Ishikawa (cell line): ENCODE results near the gene LLCFC1.

Source experiments
- CEBPB ChIP-seq: IDR thresholded peaks from 2 replicates; pipeline ENCODE4 v1.6.1; 2012
- CREB1 ChIP-seq: IDR thresholded peaks from 2 replicates; pipeline ENCODE4 v1.6.1; 2012; ENCODE audit warnings: low read depth
- EGR1 ChIP-seq: IDR thresholded peaks from 2 replicates; pipeline ENCODE4 v1.6.1; 2012
- EP300 ChIP-seq: IDR thresholded peaks from 2 replicates; pipeline ENCODE4 v1.6.1; 2012; ENCODE audit warnings: borderline replicate concordance
- FOXM1 ChIP-seq: IDR thresholded peaks from 2 replicates; pipeline ENCODE4 v1.6.1; 2012; ENCODE audit warnings: low read depth, borderline replicate concordance
- MAX ChIP-seq: IDR thresholded peaks from 2 replicates; pipeline ENCODE4 v1.6.1; 2012
- NFIC ChIP-seq: IDR thresholded peaks from 2 replicates; pipeline ENCODE4 v1.6.1; 2012
- RAD21 ChIP-seq: IDR thresholded peaks from 2 replicates; pipeline ENCODE4 v1.6.1; 2012; ENCODE audit warnings: low read depth
- TAF1 ChIP-seq: IDR thresholded peaks from 2 replicates; pipeline ENCODE4 v1.6.1; 2012; ENCODE audit warnings: low read depth, mild to moderate bottlenecking
- TCF12 ChIP-seq: IDR thresholded peaks from 2 replicates; pipeline ENCODE4 v1.6.1; 2012; ENCODE audit warnings: low read depth
- TEAD4 ChIP-seq: IDR thresholded peaks from 2 replicates; pipeline ENCODE4 v1.6.1; 2012
- USF1 ChIP-seq: IDR thresholded peaks from 2 replicates; pipeline ENCODE4 v1.6.1; 2012
- YY1 ChIP-seq: IDR thresholded peaks from 2 replicates; pipeline ENCODE4 v1.6.1; 2012; ENCODE audit warnings: low read depth
- ZBTB7A ChIP-seq: IDR thresholded peaks from 2 replicates; pipeline ENCODE4 v1.6.1; 2012; ENCODE audit warnings: low read depth
- TF ChIP-seq, protein P1 (sequence below): IDR thresholded peaks from 2 replicates; pipeline ENCODE4 v1.6.1; 2012; ENCODE audit warnings: low read depth, mild to moderate bottlenecking

The LLCFC1 gene

DNA sequence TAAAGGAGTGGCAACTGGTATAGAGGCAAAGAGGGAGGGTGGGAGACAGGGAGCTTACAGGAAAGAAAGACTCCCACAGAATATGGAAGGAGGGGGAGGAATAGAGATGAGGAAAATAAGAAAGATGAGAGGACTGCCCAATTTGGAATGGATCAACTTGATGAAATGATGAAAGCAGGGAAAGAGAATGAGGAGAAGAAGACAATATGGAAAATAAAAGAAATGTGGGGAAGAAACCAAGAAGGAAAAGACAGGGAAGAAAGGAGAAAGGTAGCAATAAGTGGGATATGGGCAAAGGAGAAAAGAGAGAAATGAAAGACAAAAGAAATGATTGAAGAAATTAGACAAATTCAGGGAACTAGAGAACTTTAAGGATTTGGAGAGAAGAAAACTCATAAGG, 19.9 kb downstream of the LLCFC1 start:
- TF ChIP-seq NFIC: no peak
- no peak for TF ChIP-seq ZBTB7A
- no peak for TF ChIP-seq FOXM1
- TF ChIP-seq MAX: no peak
- TF ChIP-seq YY1: no peak
- TF ChIP-seq CREB1: no peak
- no peak for TF ChIP-seq USF1
- TF ChIP-seq CEBPB: no peak
- no peak for TF ChIP-seq TCF12
- no peak for TF ChIP-seq TAF1
- TF ChIP-seq, protein P1, sequence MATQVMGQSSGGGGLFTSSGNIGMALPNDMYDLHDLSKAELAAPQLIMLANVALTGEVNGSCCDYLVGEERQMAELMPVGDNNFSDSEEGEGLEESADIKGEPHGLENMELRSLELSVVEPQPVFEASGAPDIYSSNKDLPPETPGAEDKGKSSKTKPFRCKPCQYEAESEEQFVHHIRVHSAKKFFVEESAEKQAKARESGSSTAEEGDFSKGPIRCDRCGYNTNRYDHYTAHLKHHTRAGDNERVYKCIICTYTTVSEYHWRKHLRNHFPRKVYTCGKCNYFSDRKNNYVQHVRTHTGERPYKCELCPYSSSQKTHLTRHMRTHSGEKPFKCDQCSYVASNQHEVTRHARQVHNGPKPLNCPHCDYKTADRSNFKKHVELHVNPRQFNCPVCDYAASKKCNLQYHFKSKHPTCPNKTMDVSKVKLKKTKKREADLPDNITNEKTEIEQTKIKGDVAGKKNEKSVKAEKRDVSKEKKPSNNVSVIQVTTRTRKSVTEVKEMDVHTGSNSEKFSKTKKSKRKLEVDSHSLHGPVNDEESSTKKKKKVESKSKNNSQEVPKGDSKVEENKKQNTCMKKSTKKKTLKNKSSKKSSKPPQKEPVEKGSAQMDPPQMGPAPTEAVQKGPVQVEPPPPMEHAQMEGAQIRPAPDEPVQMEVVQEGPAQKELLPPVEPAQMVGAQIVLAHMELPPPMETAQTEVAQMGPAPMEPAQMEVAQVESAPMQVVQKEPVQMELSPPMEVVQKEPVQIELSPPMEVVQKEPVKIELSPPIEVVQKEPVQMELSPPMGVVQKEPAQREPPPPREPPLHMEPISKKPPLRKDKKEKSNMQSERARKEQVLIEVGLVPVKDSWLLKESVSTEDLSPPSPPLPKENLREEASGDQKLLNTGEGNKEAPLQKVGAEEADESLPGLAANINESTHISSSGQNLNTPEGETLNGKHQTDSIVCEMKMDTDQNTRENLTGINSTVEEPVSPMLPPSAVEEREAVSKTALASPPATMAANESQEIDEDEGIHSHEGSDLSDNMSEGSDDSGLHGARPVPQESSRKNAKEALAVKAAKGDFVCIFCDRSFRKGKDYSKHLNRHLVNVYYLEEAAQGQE: no peak
- no peak for TF ChIP-seq TEAD4
- TF ChIP-seq EP300: no peak
- no peak for TF ChIP-seq EGR1
- no peak for TF ChIP-seq RAD21

DNA sequence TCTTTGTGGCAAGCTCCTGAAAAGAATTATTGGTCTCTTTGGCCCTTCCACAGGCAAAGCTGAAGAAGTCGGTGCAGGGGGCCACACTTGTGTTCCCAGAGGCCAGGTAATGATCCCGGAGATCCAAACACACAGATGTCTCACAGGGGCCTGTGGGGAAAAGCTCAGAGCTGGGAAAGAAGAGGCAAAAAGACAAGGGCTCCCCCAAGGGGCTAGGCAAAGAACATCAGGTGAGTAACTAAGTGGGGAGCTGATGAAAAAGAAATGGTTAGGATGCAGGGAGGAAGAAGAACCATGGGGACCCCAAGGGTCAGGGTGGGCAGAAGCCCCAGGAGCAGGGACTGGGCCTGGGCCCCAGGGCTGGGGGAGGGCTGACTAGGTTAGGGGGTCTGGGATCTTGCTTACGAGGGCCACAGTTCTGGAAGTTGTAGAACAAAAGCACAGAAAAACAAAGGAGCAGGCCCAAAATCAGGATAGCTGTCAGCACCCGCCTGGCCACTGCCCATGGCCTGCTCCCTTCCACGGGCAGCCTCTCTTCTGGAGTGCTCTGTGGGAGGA, 21.8 kb downstream of the LLCFC1 start:
- TF ChIP-seq TCF12 (no peak), EGR1 (no peak), RAD21 (peak; percentile 31; the same call in 1 of the 2 replicates), TAF1 (no peak)

- TF ChIP-seq ZBTB7A (no peak), MAX (no peak), EGR1 (no peak), CREB1 (no peak), TEAD4 (no peak), FOXM1 (no peak), USF1 (no peak), CEBPB (no peak), TCF12 (no peak), EP300 (no peak), NFIC (no peak), TAF1 (no peak), RAD21 (no peak), YY1 (no peak)
- TF ChIP-seq, protein P1: no peak
Measured at GRCh38 chr7:142961595-142961972, 22.3 kb downstream of the LLCFC1 start.

- TF ChIP-seq CREB1: no peak
- no peak for TF ChIP-seq ZBTB7A
- no peak for TF ChIP-seq TCF12
- TF ChIP-seq, protein P1: no peak
- no peak for TF ChIP-seq NFIC
- TF ChIP-seq RAD21: no peak
- no peak for TF ChIP-seq FOXM1
- no peak for TF ChIP-seq USF1
- TF ChIP-seq CEBPB: no peak
- TF ChIP-seq EGR1: no peak
- no peak for TF ChIP-seq TEAD4
- TF ChIP-seq YY1: no peak
- TF ChIP-seq TAF1: no peak
- TF ChIP-seq EP300: no peak
- TF ChIP-seq MAX: no peak
Measured at GRCh38 chr7:142961973-142962926, 23.0 kb downstream of the LLCFC1 start, which contains the start of gene KEL. Gene KEL, minus strand, starts transcription at chr7:142962363. Its CDS starts 157 bp downstream, at chr7:142962206.
